22Rv1 (cell line): ENCODE measurements around the gene CNTN1.

Experiments used
- ZFX ChIP-seq: fragments of 450-650 bp; IDR thresholded peaks from 2 replicates; pipeline ENCODE4 v1.6.1; 2017; ENCODE audit warnings: antibody characterized with exemption, borderline replicate concordance
- TF ChIP-seq, protein P1 (sequence below): fragments of 450-650 bp; IDR thresholded peaks from 2 replicates; pipeline ENCODE4 v1.5.1; 2017; ENCODE audit warnings: mild to moderate bottlenecking

DNA sequence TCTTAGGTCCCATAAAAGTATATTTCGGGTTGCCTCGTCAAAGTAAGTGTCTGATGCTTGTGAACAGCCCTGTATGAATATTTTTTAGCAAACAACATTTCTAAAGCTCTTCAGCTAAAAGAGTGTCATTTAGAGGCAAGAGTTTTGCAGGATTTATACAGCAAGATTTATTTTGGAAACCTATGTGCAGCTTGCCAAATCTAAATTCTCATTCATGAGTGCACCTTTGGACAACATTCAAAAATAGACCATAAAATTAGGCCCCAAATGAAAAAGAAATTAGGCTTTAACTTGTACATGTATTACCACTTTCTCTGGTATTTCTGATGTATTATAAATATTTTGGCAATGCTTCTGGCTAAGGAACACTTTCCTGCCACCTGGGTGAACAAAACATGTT lies 271.5 kb downstream of the CNTN1 start:
- TF ChIP-seq, protein P1, sequence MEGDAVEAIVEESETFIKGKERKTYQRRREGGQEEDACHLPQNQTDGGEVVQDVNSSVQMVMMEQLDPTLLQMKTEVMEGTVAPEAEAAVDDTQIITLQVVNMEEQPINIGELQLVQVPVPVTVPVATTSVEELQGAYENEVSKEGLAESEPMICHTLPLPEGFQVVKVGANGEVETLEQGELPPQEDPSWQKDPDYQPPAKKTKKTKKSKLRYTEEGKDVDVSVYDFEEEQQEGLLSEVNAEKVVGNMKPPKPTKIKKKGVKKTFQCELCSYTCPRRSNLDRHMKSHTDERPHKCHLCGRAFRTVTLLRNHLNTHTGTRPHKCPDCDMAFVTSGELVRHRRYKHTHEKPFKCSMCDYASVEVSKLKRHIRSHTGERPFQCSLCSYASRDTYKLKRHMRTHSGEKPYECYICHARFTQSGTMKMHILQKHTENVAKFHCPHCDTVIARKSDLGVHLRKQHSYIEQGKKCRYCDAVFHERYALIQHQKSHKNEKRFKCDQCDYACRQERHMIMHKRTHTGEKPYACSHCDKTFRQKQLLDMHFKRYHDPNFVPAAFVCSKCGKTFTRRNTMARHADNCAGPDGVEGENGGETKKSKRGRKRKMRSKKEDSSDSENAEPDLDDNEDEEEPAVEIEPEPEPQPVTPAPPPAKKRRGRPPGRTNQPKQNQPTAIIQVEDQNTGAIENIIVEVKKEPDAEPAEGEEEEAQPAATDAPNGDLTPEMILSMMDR: no peak
- no peak for TF ChIP-seq ZFX
